ENCODE results near the gene ADCY9.
A peak's percentile ranks its signal among the peaks of the same experiment; 100 is the strongest.

ADCY9 gene

DNA sequence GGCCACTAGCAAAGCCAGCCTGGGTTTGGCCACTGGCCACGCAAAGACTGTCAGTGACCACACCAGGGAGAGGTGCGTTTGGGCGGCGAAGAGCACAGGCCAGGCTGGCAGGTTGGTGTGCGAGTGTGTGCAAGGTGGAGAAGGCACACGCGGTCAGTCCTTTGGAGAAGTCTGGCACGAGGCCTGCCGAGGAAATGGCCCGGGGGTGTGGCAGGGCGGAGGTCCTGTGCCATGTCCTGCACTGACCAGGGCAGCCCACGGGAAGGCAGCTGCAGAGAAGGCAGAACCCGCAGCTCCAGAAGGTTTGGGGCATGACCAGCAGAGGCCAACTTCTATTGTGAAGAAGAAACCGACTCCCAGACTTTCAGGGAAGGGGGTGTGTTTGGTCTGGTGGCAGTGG is 90.8 kb downstream of the ADCY9 start:
- TF ChIP-seq, protein P1, sequence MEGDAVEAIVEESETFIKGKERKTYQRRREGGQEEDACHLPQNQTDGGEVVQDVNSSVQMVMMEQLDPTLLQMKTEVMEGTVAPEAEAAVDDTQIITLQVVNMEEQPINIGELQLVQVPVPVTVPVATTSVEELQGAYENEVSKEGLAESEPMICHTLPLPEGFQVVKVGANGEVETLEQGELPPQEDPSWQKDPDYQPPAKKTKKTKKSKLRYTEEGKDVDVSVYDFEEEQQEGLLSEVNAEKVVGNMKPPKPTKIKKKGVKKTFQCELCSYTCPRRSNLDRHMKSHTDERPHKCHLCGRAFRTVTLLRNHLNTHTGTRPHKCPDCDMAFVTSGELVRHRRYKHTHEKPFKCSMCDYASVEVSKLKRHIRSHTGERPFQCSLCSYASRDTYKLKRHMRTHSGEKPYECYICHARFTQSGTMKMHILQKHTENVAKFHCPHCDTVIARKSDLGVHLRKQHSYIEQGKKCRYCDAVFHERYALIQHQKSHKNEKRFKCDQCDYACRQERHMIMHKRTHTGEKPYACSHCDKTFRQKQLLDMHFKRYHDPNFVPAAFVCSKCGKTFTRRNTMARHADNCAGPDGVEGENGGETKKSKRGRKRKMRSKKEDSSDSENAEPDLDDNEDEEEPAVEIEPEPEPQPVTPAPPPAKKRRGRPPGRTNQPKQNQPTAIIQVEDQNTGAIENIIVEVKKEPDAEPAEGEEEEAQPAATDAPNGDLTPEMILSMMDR (IDR thresholded peaks at IDR 0.05; ENCODE audit: control insufficient read depth, extremely low read depth, insufficient read depth), result no peak
- no peak overlapping the region for H3K4me3 ChIP-seq (ENCODE audit: low read depth, low read length)
- DNase-seq (ENCODE audit: low read depth), result no peak

DNA sequence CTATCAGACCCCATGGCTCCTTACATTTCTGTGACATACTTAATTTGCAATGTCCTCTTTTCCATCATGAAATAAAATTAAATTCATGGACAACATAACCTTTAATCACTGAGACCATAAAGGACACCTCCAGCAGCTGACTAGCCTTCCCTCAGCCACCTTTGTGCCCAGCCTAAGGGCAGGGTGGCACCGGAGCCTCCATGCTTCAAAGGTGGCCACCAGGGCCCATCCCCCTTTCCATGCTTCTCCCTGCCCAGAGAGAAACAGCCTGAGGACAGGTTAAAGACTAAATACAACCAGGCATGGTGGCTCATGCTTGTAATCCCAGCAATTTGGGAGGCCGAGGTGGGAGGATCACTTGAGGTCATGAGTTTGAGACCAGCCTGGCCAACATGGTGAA is 94.3 kb downstream of the ADCY9 start:
- H3K4me3 ChIP-seq (ENCODE audit: low read depth, low read length), result no peak overlapping the region

DNA sequence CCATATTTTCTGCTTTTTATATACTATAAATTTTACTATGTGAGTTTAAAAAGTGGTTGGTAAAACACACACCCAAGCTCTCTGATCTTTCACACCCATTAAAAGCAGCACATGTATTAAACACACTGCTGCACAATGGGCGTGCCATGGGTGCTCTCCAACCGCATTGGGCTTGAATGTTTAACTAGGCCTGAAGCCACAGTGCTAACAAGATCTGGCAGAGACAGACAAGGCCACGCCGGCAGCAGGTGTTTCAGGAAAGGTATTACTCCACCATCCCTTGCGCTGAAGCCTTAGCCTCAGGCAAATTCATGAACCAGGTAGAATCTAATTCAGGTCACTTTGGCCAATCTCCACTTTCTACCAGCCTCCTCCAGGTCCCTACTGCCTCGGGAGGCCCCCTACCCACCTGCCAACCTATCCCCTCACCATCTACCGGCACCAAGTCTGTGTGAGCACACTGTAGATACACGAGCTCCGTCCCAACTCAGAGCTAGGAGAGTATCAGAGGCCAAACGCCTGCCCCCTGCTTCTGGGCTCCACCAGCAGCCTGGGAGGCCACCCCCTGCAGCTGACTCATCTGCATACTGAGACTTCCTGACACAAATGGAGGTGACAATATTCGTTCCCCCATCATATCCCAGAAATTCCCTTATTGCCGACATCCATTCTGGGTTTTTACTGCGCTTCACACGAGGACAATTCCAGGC is 95.0 kb downstream of the ADCY9 start:
- no peak overlapping the region for H3K4me3 ChIP-seq (ENCODE audit: low read depth, low read length)
- DNase-seq (ENCODE audit: low read depth), result peak; percentile 98
- TF ChIP-seq, protein P1 (IDR thresholded peaks at IDR 0.05; ENCODE audit: control insufficient read depth, extremely low read depth, insufficient read depth), result no peak

More for the DNA sequence above, 94.3 kb downstream of the ADCY9 start:
- TF ChIP-seq, protein P1 (IDR thresholded peaks at IDR 0.05; ENCODE audit: control insufficient read depth, extremely low read depth, insufficient read depth), result no peak
- no peak for DNase-seq (ENCODE audit: low read depth)

DNA sequence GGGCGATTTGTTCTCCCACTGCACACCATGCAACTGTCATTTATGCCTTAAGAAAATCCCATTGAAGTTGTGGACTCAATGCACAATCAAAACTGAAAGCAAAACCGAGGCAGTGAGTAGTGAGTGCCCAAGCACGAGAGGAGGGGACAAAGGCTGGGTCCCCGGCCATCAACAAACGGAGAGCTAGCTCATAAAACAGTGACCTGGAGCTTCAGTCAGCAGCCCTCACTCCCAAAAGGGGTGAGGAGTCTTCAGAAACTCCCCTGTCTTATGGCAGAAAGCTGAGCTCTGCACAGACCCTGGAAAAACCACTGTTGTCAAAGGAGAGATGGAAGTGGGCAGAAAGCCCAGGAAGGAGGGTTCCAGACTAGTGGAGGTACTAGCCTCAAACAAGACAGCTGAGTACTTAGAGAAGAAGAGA is 96.9 kb downstream of the ADCY9 start:
- H3K4me3 ChIP-seq (ENCODE audit: low read depth, low read length), result no peak overlapping the region
- TF ChIP-seq, protein P1 (IDR thresholded peaks at IDR 0.05; ENCODE audit: control insufficient read depth, extremely low read depth, insufficient read depth), result no peak
- no peak for DNase-seq (ENCODE audit: low read depth)

DNA sequence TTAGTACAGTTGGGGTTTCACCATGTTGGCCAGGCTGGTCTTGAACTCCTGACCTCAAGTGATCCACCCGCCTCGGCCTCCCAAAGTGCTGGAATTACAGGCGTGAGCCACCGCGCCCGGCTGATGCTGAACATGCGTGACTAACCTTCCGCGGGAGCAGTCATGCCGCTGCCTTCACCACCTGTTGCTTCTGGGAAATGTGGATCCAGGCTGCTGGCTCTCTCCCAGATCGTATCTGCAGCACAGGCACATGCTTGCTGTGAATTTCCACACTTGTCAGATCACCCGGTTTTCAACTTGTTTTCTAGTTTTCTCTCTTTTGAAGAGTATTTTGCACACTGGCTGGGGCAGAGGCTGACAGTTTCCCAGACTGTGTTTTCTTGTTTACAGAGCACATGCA is 97.9 kb downstream of the ADCY9 start:
- H3K4me3 ChIP-seq (ENCODE audit: low read depth, low read length), result no peak overlapping the region
- TF ChIP-seq, protein P1 (IDR thresholded peaks at IDR 0.05; ENCODE audit: control insufficient read depth, extremely low read depth, insufficient read depth), result no peak
- no peak for DNase-seq (ENCODE audit: low read depth)

DNA sequence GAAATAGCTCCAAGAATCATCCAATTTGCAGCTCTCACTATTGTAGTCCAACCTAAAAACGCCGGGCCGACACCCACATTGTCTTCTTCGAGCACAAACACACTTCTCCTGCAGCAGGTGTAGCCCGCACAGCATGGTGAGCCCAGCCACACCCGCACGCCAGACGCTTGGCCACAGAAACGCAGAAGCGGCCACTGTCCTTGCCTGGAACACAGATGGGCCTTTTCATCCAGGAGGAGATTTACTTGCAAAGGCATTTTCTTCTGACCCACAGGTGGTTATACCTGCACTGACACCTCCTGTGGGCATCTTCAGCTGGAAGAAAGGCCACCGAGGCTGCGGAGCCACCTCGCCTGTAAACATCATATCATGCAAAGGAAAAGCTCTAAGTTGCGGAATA is 98.4 kb downstream of the ADCY9 start:
- DNase-seq (ENCODE audit: low read depth), result no peak
- TF ChIP-seq, protein P1 (IDR thresholded peaks at IDR 0.05; ENCODE audit: control insufficient read depth, extremely low read depth, insufficient read depth), result no peak
- H3K4me3 ChIP-seq (ENCODE audit: low read depth, low read length), result no peak overlapping the region

DNA sequence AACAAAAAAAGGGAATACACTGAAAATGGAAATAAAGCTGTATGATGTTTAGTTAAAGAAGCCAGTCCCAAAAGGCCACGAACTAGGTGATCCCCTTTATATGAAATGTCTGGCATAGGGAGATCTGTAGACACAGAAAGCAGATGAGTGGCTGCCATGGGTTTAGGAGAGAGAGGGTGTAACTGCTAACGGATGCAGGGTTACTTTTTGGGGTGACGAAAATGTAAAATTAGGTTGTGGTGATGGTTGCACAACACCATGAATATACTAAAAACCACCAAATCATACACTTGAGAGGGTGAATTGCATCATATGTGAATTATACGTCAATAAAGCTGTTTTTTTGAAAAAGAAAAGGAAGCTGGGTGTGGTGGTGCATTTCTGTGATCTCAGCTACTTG is 99.6 kb downstream of the ADCY9 start:
- DNase-seq (ENCODE audit: low read depth), result no peak
- no peak overlapping the region for H3K4me3 ChIP-seq (ENCODE audit: low read depth, low read length)
- TF ChIP-seq, protein P1 (IDR thresholded peaks at IDR 0.05; ENCODE audit: control insufficient read depth, extremely low read depth, insufficient read depth), result no peak
